Esophagus muscularis mucosa (tissue), 4 donors: ENCODE results near the gene ABHD16A.
A peak's percentile ranks its signal among the peaks of the same experiment; 100 is the strongest.

Source experiments
- CTCF ChIP-seq, 3 experiments: fragments of 200-600 bp in 2 of 3; fragments of 450-650 bp in 1 of 3; sonication (generic) in 2 of 3; IDR thresholded peaks; one replicate each; pipeline ENCODE4 v1.5.1; 2017 to 2019; ENCODE audit warnings: antibody characterized with exemption in 3 of 3, mild to moderate bottlenecking in 2 of 3, moderate library complexity in 1 of 3
- EP300 ChIP-seq: sonication (generic); formaldehyde crosslinking; IDR thresholded peaks from one replicate; pipeline ENCODE4 v1.6.1; 2017; ENCODE audit warnings: antibody characterized with exemption
- POLR2AphosphoS5 ChIP-seq, 2 donors: sonication (generic); formaldehyde crosslinking; IDR thresholded peaks; one replicate each; pipeline ENCODE4 v1.6.1; 2017; ENCODE audit warnings: antibody characterized with exemption in 2 of 2

- TF ChIP-seq CTCF (IDR thresholded peaks at IDR 0.05) (peak in 1 of 3 experiments; percentile 6), EP300 (no peak), POLR2AphosphoS5 (IDR thresholded peaks at IDR 0.05) (peak; percentile 63 to 92)
Observed at GRCh38 chr6:31729979-31730630, 27.0 kb upstream of the ABHD16A start.
